ENCODE results near the gene RBBP6.
A peak's percentile ranks its signal among the peaks of the same experiment; 100 is the strongest.

GRCh38 chr16:24580665-24581064 lies 41.3 kb downstream of the RBBP6 start:
- TF ChIP-seq POLR2A (IDR thresholded peaks at IDR 0.05) (no peak), CTCF (IDR thresholded peaks at IDR 0.05) (peak; percentile 7 to 56 (median 48))

All from adrenal gland (tissue), 5 donors.